Activated CD8-positive, alpha-beta T cell treated with anti-CD3 and anti-CD28 coated beads for 36 hours (primary cell): ENCODE measurements around the gene SUPV3L1. TPM values are rescaled to one million over a fixed set of nuclear protein-coding genes. Genes with fewer than 3 reads are reported as not detected.

ENCODE experiments used
- ATAC-seq: fragments of 200-7000 bp; cut with Tn5 transposase; one replicate; pipeline ENCODE4 v1.10.0; 2021; ENCODE audit warnings: mild to moderate bottlenecking, moderate library complexity
- CTCF ChIA-PET: fragments of 350-600 bp; sonication (Branson Sonifier 250); formaldehyde crosslinking; loops from one replicate; lab custom pipeline; 2021; ENCODE audit warnings: antibody characterized with exemption; lab: Charles Lee
- POLR2A ChIA-PET: fragments of 350-600 bp; sonication (Branson Sonifier 250); formaldehyde crosslinking; loops from one replicate; lab custom pipeline; 2021; ENCODE audit warnings: antibody characterized with exemption; lab: Charles Lee
- DNase-seq: peaks from one replicate; pipeline ENCODE4 v3.0.0-alpha.2; 2020
- H3K27ac Mint-ChIP-seq: one replicate; pipeline ENCODE4 v1.8.0; 2021; ENCODE audit warnings: mild to moderate bottlenecking, mixed read lengths
- H3K27me3 Mint-ChIP-seq: one replicate; pipeline ENCODE4 v1.8.0; 2021; ENCODE audit warnings: mixed read lengths
- H3K36me3 Mint-ChIP-seq: one replicate; pipeline ENCODE4 v1.8.0; 2021; ENCODE audit warnings: low read depth, mixed read lengths
- H3K4me1 Mint-ChIP-seq: one replicate; pipeline ENCODE4 v1.8.0; 2021; ENCODE audit warnings: low read depth, mixed read lengths
- H3K4me3 Mint-ChIP-seq: one replicate; pipeline ENCODE4 v1.8.0; 2021; ENCODE audit warnings: mild to moderate bottlenecking, moderate library complexity, mixed read lengths
- H3K9me3 Mint-ChIP-seq: one replicate; pipeline ENCODE4 v1.8.0; 2021; ENCODE audit warnings: mixed read lengths
- CTCF ChIP-seq: fragments of 200-600 bp; IDR thresholded peaks from one replicate; pipeline ENCODE4 v1.8.0; 2022; ENCODE audit warnings: antibody characterized with exemption, mild to moderate bottlenecking
- intact Hi-C: fragments of 100-400 bp; cut with micrococcal nuclease; formaldehyde crosslinking; loops from one replicate; pipeline ENCODE4 v1.10.0; 2022
- total RNA-seq, 2 experiments: library from RNA; stranded (reverse); gene quantifications; one replicate each; pipeline ENCODE4 v1.2.3, GENCODE V29; 2021

Gene SUPV3L1
- total RNA-seq, 2 experiments from 2014 or later = 37.6 to 42.7 TPM

- CTCF ChIA-PET = interaction anchor here (0.7 to 1.1 kb wide), 4 partner anchors 12 to 148 kb away, joined by 3 read pairs; no protein-coding TSS in a partner anchor
- no peak for TF ChIP-seq CTCF
- H3K27me3 Mint-ChIP-seq = no peaks in the 10 kb centered on the region
- intact Hi-C loops = no loop called here
- H3K4me3 Mint-ChIP-seq = no peak overlapping the region
- no peaks in the 10 kb centered on the region for H3K36me3 Mint-ChIP-seq
- H3K9me3 Mint-ChIP-seq = no peaks in the 10 kb centered on the region
- ATAC-seq (no peak), DNase-seq (no peak)
- POLR2A ChIA-PET = interaction anchor here (1.1 kb wide), 1 partner anchor 10 kb away, joined by 4 read pairs; no protein-coding TSS in a partner anchor
- no peaks in the 10 kb centered on the region for H3K4me1 Mint-ChIP-seq
- H3K27ac Mint-ChIP-seq = no peak overlapping the region
These were observed 62.8 kb downstream of the SUPV3L1 start for GRCh38 chr10:69242852-69243212.

- no peak overlapping the region for H3K27ac Mint-ChIP-seq
- ChIA-PET CTCF (no interaction called here), POLR2A (no interaction called here)
- no peaks in the 10 kb centered on the region for H3K36me3 Mint-ChIP-seq
- ATAC-seq (no peak), DNase-seq (no peak)
- intact Hi-C loops = no loop called here
- H3K4me3 Mint-ChIP-seq = no peak overlapping the region
- H3K9me3 Mint-ChIP-seq = no peaks in the 10 kb centered on the region
- no peaks in the 10 kb centered on the region for H3K27me3 Mint-ChIP-seq
- no peaks in the 10 kb centered on the region for H3K4me1 Mint-ChIP-seq
- TF ChIP-seq CTCF = no peak
These were observed 63.8 kb downstream of the SUPV3L1 start for GRCh38 chr10:69243817-69244216.

GRCh38 chr10:69246036-69246435 is 66.0 kb downstream of the SUPV3L1 start:
- Mint-ChIP-seq H3K4me1 (no peaks in the 10 kb centered on the region), H3K4me3 (no peak overlapping the region), H3K27ac (no peak overlapping the region), H3K36me3 (no peaks in the 10 kb centered on the region), H3K9me3 (no peaks in the 10 kb centered on the region), H3K27me3 (no peaks in the 10 kb centered on the region)
- ChIA-PET POLR2A (interaction anchor here (1.3 to 1.5 kb wide), 3 partner anchors 11 to 146 kb away, joined by 3 read pairs; no protein-coding TSS in a partner anchor), CTCF (interaction anchor here (1.4 to 1.8 kb wide), 4 partner anchors 8 to 162 kb away, joined by 4 to 7 read pairs (median 6); no protein-coding TSS in a partner anchor)
- ATAC-seq = no peak
- TF ChIP-seq CTCF = no peak
- DNase-seq = no peak
- intact Hi-C loops = no loop called here

GRCh38 chr10:69246581-69247312 is 66.7 kb downstream of the SUPV3L1 start:
- H3K36me3 Mint-ChIP-seq = no peaks in the 10 kb centered on the region
- no peak overlapping the region for H3K27ac Mint-ChIP-seq
- ChIA-PET CTCF (interaction anchor here (0.7 to 1.8 kb wide), 5 partner anchors 9 to 161 kb away, joined by 3 to 7 read pairs (median 5); no protein-coding TSS in a partner anchor), POLR2A (interaction anchor here (1.3 to 1.5 kb wide), 2 partner anchors 11 to 18 kb away, joined by 3 read pairs; no protein-coding TSS in a partner anchor)
- no peak for TF ChIP-seq CTCF
- H3K4me1 Mint-ChIP-seq = no peaks in the 10 kb centered on the region
- intact Hi-C loops = no loop called here
- DNase-seq (no peak), ATAC-seq (no peak)
- H3K4me3 Mint-ChIP-seq = no peak overlapping the region
- H3K27me3 Mint-ChIP-seq = no peaks in the 10 kb centered on the region
- H3K9me3 Mint-ChIP-seq = no peaks in the 10 kb centered on the region

GRCh38 chr10:69247313-69247710 is 67.3 kb downstream of the SUPV3L1 start:
- Mint-ChIP-seq H3K9me3 (no peaks in the 10 kb centered on the region), H3K4me3 (no peak overlapping the region), H3K27ac (no peak overlapping the region), H3K36me3 (no peaks in the 10 kb centered on the region), H3K27me3 (no peaks in the 10 kb centered on the region), H3K4me1 (no peaks in the 10 kb centered on the region)
- ChIA-PET CTCF (interaction anchor here (0.7 to 1.8 kb wide), 5 partner anchors 9 to 161 kb away, joined by 3 to 7 read pairs (median 5); no protein-coding TSS in a partner anchor), POLR2A (interaction anchor here (1.0 to 1.5 kb wide), 2 partner anchors 10 to 106 kb away, joined by 3 to 4 read pairs; no protein-coding TSS in a partner anchor)
- TF ChIP-seq CTCF = no peak
- ATAC-seq = no peak
- intact Hi-C loops = no loop called here
- no peak for DNase-seq
